GM23248 (cell line): ENCODE data around the gene KIF6.

Source experiments
- EZH2 ChIP-seq: fragments of 200-600 bp; sonication (generic); IDR thresholded peaks from 2 replicates; pipeline ENCODE4 v1.6.1; 2018; ENCODE audit warnings: antibody characterized with exemption, mild to moderate bottlenecking; ENCODE audit not compliant: insufficient read depth, poor library complexity, severe bottlenecking
- EZH2phosphoT487 ChIP-seq: fragments of 200-600 bp; sonication (generic); IDR thresholded peaks from 2 replicates; pipeline ENCODE4 v1.6.1; 2018; ENCODE audit warnings: antibody characterized with exemption, moderate library complexity, mild to moderate bottlenecking, low read depth; ENCODE audit not compliant: insufficient read depth

DNA sequence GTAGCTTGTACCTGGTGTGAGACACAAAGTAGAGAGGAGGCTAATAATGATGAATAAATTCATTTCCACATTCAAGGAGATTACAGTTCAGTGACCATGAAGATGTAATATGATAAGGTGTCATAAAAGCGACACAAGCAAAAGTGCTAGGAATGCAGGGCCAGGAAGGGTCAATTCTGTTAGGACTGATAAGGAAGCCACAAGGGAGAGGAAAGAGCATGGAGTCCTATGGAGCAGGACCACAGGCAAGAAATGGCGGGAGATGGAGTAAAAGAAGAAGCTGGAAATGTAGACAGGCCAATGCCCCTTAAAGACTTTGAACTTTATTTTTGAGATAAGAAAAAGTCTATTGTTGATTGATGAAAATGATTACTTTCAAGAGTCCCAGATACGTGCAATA lies 240.9 kb downstream of the KIF6 start:
- no peak for TF ChIP-seq EZH2phosphoT487
- TF ChIP-seq EZH2 = no peak
